ENCODE results near the gene NUMBL. TPM values are rescaled to one million over a fixed set of nuclear protein-coding genes. Genes with fewer than 3 reads are reported as not detected.

Gene NUMBL
- total and polyA plus RNA-seq, 2 donors, result 2.0 to 15.3 TPM

GRCh38 chr19:40623403-40624251 is 66.8 kb downstream of the NUMBL start:
- WGBS, result 95% methylated on average over 41 of the region's 41 CpGs
- Histone ChIP-seq H3K27ac (ENCODE audit: low read depth in 1 of 2, low read length in 1 of 2) (no peak overlapping the region), H3K4me3 (ENCODE audit: low read length in 2 of 2) (no peak overlapping the region), H3K27me3 (ENCODE audit: control insufficient read depth in 2 of 2, insufficient read depth in 1 of 2, low read length in 1 of 2) (no peaks in the 10 kb centered on the region), H3K9me3 (ENCODE audit: control insufficient read depth in 2 of 2, insufficient read depth in 1 of 2, low read length in 1 of 2) (no peaks in the 10 kb centered on the region), H3K36me3 (ENCODE audit: control insufficient read depth in 2 of 2, insufficient read depth in 2 of 2, low read length in 1 of 2) (peaks cover 12 to 31% of the 10 kb centered on the region in 2 donors), H3K4me1 (ENCODE audit: control insufficient read depth in 2 of 2, insufficient read depth in 2 of 2, low read length in 2 of 2) (no peaks in the 10 kb centered on the region)
- DNase-seq (ENCODE audit: low read depth in 6 of 9, low spot score in 9 of 9), result no peak

DNA sequence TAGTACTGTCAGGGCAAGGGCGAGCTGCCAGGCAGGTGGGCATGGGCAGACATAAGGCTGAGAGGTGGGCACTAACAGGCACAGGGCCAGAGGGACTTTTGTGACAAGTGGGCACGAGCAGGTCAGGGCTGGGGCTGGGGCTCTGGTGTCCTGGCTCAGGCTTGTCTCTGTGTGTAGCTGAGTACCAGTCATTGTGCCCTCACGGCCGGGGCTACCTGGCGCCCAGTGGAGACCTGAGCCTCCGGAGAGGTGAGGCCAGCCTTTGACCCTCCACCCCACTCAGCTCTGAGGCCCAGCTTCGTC is 67.7 kb downstream of the NUMBL start:
- H3K4me1 ChIP-seq (ENCODE audit: control insufficient read depth in 2 of 2, insufficient read depth in 2 of 2, low read length in 2 of 2), result no peaks in the 10 kb centered on the region
- no peak overlapping the region for H3K27ac ChIP-seq (ENCODE audit: low read depth in 1 of 2, low read length in 1 of 2)
- no peaks in the 10 kb centered on the region for H3K9me3 ChIP-seq (ENCODE audit: control insufficient read depth in 2 of 2, insufficient read depth in 1 of 2, low read length in 1 of 2)
- WGBS, result 97% methylated on average over 7 of the region's 7 CpGs
- peaks cover 12 to 31% of the 10 kb centered on the region in 2 donors for H3K36me3 ChIP-seq (ENCODE audit: control insufficient read depth in 2 of 2, insufficient read depth in 2 of 2, low read length in 1 of 2)
- no peak for DNase-seq (ENCODE audit: low read depth in 6 of 9, low spot score in 9 of 9)
- no peaks in the 10 kb centered on the region for H3K27me3 ChIP-seq (ENCODE audit: control insufficient read depth in 2 of 2, insufficient read depth in 1 of 2, low read length in 1 of 2)
- no peak overlapping the region for H3K4me3 ChIP-seq (ENCODE audit: low read length in 2 of 2)

GRCh38 chr19:40621966-40622772 is 68.3 kb downstream of the NUMBL start:
- WGBS, result 95% methylated on average over 24 of the region's 24 CpGs
- Histone ChIP-seq H3K4me3 (ENCODE audit: low read length in 2 of 2) (no peak overlapping the region), H3K9me3 (ENCODE audit: control insufficient read depth in 2 of 2, insufficient read depth in 1 of 2, low read length in 1 of 2) (no peaks in the 10 kb centered on the region), H3K36me3 (ENCODE audit: control insufficient read depth in 2 of 2, insufficient read depth in 2 of 2, low read length in 1 of 2) (peaks cover 12 to 31% of the 10 kb centered on the region in 2 donors), H3K4me1 (ENCODE audit: control insufficient read depth in 2 of 2, insufficient read depth in 2 of 2, low read length in 2 of 2) (no peaks in the 10 kb centered on the region), H3K27ac (ENCODE audit: low read depth in 1 of 2, low read length in 1 of 2) (no peak overlapping the region), H3K27me3 (ENCODE audit: control insufficient read depth in 2 of 2, insufficient read depth in 1 of 2, low read length in 1 of 2) (no peaks in the 10 kb centered on the region)
- no peak for DNase-seq (ENCODE audit: low read depth in 6 of 9, low spot score in 9 of 9)

GRCh38 chr19:40621283-40621682 is 69.2 kb downstream of the NUMBL start:
- Histone ChIP-seq H3K27me3 (ENCODE audit: control insufficient read depth in 2 of 2, insufficient read depth in 1 of 2, low read length in 1 of 2) (peaks cover 0 to 2% of the 10 kb centered on the region in 2 donors), H3K4me3 (ENCODE audit: low read length in 2 of 2) (no peak overlapping the region), H3K4me1 (ENCODE audit: control insufficient read depth in 2 of 2, insufficient read depth in 2 of 2, low read length in 2 of 2) (no peaks in the 10 kb centered on the region), H3K36me3 (ENCODE audit: control insufficient read depth in 2 of 2, insufficient read depth in 2 of 2, low read length in 1 of 2) (peaks cover 10 to 30% of the 10 kb centered on the region in 2 donors), H3K27ac (ENCODE audit: low read depth in 1 of 2, low read length in 1 of 2) (no peak overlapping the region), H3K9me3 (ENCODE audit: control insufficient read depth in 2 of 2, insufficient read depth in 1 of 2, low read length in 1 of 2) (no peaks in the 10 kb centered on the region)
- 98% methylated on average over 2 of the region's 2 CpGs for WGBS
- DNase-seq (ENCODE audit: low read depth in 6 of 9, low spot score in 9 of 9), result no peak

DNA sequence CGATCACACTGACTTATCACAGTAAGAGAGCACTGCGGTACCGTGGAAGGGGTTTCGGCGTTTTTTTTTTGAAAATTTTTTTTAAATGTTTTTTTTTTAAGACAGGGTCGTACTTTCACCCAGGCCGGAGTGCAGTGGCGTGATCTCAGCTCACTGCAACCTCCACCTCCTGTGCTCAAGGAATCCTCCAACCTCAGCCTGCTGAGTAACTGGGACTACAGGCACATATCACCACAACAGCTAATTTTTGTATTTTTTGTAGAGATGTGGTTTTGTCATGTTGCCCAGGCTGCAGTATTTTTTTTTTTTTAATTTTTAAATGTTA is 70.3 kb downstream of the NUMBL start:
- Histone ChIP-seq H3K4me1 (ENCODE audit: control insufficient read depth in 2 of 2, insufficient read depth in 2 of 2, low read length in 2 of 2) (no peaks in the 10 kb centered on the region), H3K4me3 (ENCODE audit: low read length in 2 of 2) (no peak overlapping the region), H3K9me3 (ENCODE audit: control insufficient read depth in 2 of 2, insufficient read depth in 1 of 2, low read length in 1 of 2) (no peaks in the 10 kb centered on the region), H3K27me3 (ENCODE audit: control insufficient read depth in 2 of 2, insufficient read depth in 1 of 2, low read length in 1 of 2) (peaks cover 0 to 2% of the 10 kb centered on the region in 2 donors), H3K36me3 (ENCODE audit: control insufficient read depth in 2 of 2, insufficient read depth in 2 of 2, low read length in 1 of 2) (peaks cover 10 to 22% of the 10 kb centered on the region in 2 donors), H3K27ac (ENCODE audit: low read depth in 1 of 2, low read length in 1 of 2) (no peak overlapping the region)
- 98% methylated on average over 8 of the region's 8 CpGs for WGBS
- DNase-seq (ENCODE audit: low read depth in 6 of 9, low spot score in 9 of 9), result no peak

- Histone ChIP-seq H3K4me1 (ENCODE audit: control insufficient read depth in 2 of 2, insufficient read depth in 2 of 2, low read length in 2 of 2) (peaks cover 1 to 4% of the 10 kb centered on the region in 2 donors), H3K27me3 (ENCODE audit: control insufficient read depth in 2 of 2, insufficient read depth in 1 of 2, low read length in 1 of 2) (peaks cover 0 to 5% of the 10 kb centered on the region in 2 donors), H3K9me3 (ENCODE audit: control insufficient read depth in 2 of 2, insufficient read depth in 1 of 2, low read length in 1 of 2) (no peaks in the 10 kb centered on the region), H3K27ac (ENCODE audit: low read depth in 1 of 2, low read length in 1 of 2) (no peak overlapping the region), H3K36me3 (ENCODE audit: control insufficient read depth in 2 of 2, insufficient read depth in 2 of 2, low read length in 1 of 2) (peaks cover 10 to 22% of the 10 kb centered on the region in 2 donors), H3K4me3 (ENCODE audit: low read length in 2 of 2) (no peak overlapping the region)
- WGBS, result 86% methylated on average over 11 of the region's 11 CpGs
- DNase-seq (ENCODE audit: low read depth in 6 of 9, low spot score in 9 of 9), result no peak
Measured at GRCh38 chr19:40619333-40620160, 70.9 kb downstream of the NUMBL start.

DNA sequence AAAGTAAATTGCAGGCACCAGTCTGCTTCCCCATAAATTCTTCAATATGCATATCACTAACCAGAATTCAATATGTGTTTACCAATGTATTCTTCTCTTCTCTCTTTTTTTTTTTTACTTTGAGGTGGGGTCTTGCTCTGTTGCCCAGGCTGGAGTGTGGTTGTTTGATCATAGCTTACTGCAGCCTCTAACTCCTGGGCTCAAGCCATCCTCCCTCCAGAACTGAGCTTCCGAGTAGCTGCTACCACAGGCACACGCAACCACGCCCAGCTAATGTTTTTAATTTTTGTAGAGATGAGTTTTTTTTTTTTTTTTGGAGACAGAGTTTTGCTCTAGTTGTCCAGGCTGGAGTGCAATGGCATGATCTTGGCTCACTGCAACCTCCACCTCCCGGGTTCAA is 72.5 kb downstream of the NUMBL start:
- Histone ChIP-seq H3K4me3 (ENCODE audit: low read length in 2 of 2) (no peak overlapping the region), H3K9me3 (ENCODE audit: control insufficient read depth in 2 of 2, insufficient read depth in 1 of 2, low read length in 1 of 2) (peaks cover 0 to 9% of the 10 kb centered on the region in 2 donors), H3K27ac (ENCODE audit: low read depth in 1 of 2, low read length in 1 of 2) (no peak overlapping the region), H3K36me3 (ENCODE audit: control insufficient read depth in 2 of 2, insufficient read depth in 2 of 2, low read length in 1 of 2) (peaks cover 10 to 17% of the 10 kb centered on the region in 2 donors), H3K4me1 (ENCODE audit: control insufficient read depth in 2 of 2, insufficient read depth in 2 of 2, low read length in 2 of 2) (peaks cover 3 to 20% of the 10 kb centered on the region in 2 donors), H3K27me3 (ENCODE audit: control insufficient read depth in 2 of 2, insufficient read depth in 1 of 2, low read length in 1 of 2) (peaks cover 2 to 21% of the 10 kb centered on the region in 2 donors)
- no peak for DNase-seq (ENCODE audit: low read depth in 6 of 9, low spot score in 9 of 9)
- WGBS, result 97% methylated on average over 4 of the region's 4 CpGs

GRCh38 chr19:40616941-40617340 is 73.5 kb downstream of the NUMBL start:
- Histone ChIP-seq H3K27ac (ENCODE audit: low read depth in 1 of 2, low read length in 1 of 2) (no peak overlapping the region), H3K4me3 (ENCODE audit: low read length in 2 of 2) (no peak overlapping the region), H3K4me1 (ENCODE audit: control insufficient read depth in 2 of 2, insufficient read depth in 2 of 2, low read length in 2 of 2) (peaks cover 3 to 22% of the 10 kb centered on the region in 2 donors), H3K36me3 (ENCODE audit: control insufficient read depth in 2 of 2, insufficient read depth in 2 of 2, low read length in 1 of 2) (peaks cover 8 to 9% of the 10 kb centered on the region in 2 donors), H3K9me3 (ENCODE audit: control insufficient read depth in 2 of 2, insufficient read depth in 1 of 2, low read length in 1 of 2) (peaks cover 0 to 12% of the 10 kb centered on the region in 2 donors), H3K27me3 (ENCODE audit: control insufficient read depth in 2 of 2, insufficient read depth in 1 of 2, low read length in 1 of 2) (peaks cover 3 to 32% of the 10 kb centered on the region in 2 donors)
- WGBS, result 97% methylated on average over 17 of the region's 17 CpGs
- no peak for DNase-seq (ENCODE audit: low read depth in 6 of 9, low spot score in 9 of 9)

Measured in thymus (tissue), 11 donors.